ENCODE results near the gene DNAJC30.

DNA sequence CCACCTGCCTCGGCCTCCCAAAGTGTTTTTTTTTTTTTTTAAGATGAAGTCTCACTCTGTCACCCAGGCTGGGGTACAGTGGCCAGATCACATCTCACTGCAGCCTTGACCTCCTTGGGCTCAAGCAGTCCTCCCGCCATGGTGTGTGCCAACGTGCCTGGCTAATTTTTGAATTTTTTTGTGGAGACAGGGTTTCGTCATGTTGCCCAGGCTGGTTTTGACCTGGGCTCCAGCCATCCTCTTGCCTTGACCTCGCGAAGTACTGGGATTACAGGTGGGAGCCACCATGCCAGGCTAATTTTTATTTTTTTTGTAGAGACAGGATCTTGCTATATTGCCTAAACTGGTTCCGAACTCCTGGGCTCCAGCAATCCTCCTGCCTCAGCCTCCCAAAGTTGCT, 49.9 kb downstream of the DNAJC30 start:
- TF ChIP-seq, protein P1, sequence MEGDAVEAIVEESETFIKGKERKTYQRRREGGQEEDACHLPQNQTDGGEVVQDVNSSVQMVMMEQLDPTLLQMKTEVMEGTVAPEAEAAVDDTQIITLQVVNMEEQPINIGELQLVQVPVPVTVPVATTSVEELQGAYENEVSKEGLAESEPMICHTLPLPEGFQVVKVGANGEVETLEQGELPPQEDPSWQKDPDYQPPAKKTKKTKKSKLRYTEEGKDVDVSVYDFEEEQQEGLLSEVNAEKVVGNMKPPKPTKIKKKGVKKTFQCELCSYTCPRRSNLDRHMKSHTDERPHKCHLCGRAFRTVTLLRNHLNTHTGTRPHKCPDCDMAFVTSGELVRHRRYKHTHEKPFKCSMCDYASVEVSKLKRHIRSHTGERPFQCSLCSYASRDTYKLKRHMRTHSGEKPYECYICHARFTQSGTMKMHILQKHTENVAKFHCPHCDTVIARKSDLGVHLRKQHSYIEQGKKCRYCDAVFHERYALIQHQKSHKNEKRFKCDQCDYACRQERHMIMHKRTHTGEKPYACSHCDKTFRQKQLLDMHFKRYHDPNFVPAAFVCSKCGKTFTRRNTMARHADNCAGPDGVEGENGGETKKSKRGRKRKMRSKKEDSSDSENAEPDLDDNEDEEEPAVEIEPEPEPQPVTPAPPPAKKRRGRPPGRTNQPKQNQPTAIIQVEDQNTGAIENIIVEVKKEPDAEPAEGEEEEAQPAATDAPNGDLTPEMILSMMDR (IDR thresholded peaks at IDR 0.05) = no peak
- TF ChIP-seq POLR2A (IDR thresholded peaks at IDR 0.05) = no peak

All from suprapubic skin (tissue), 3 donors.